PFSK-1 (cell line): ENCODE results near the gene PIK3R3.

Experiments
- POLR2AphosphoS5 ChIP-seq: IDR thresholded peaks from 2 replicates; pipeline ENCODE4 v1.6.1; 2012; ENCODE audit warnings: low read depth, mild to moderate bottlenecking, control low read depth, low read length, moderate library complexity
- REST ChIP-seq, 2 experiments: IDR thresholded peaks; 2 replicates each; pipeline versions ENCODE4 v1.6.1 to v1.8.0; 2011 to 2012; ENCODE audit warnings: low read depth in 2 of 2, low read length in 2 of 2, control low read depth in 1 of 2, inconsistent platforms in 1 of 2, mild to moderate bottlenecking in 1 of 2, moderate library complexity in 1 of 2; ENCODE audit not compliant: insufficient read depth in 1 of 2
- SIN3A ChIP-seq: IDR thresholded peaks from 2 replicates; pipeline ENCODE4 v1.6.1; 2012; ENCODE audit warnings: mild to moderate bottlenecking, low read length, moderate library complexity, borderline replicate concordance; ENCODE audit not compliant: insufficient read depth
- TAF1 ChIP-seq: IDR thresholded peaks from 2 replicates; pipeline ENCODE4 v1.6.1; 2012; ENCODE audit warnings: low read length, control low read depth, borderline replicate concordance; ENCODE audit not compliant: insufficient read depth

- no peak for TF ChIP-seq SIN3A
- TF ChIP-seq TAF1, result no peak
- TF ChIP-seq REST (IDR thresholded peaks at IDR 0.05; ENCODE audit: insufficient read depth in 1 of 2, low read depth in 2 of 2, low read length in 2 of 2), result no peak
- TF ChIP-seq POLR2AphosphoS5, result no peak
Measured at GRCh38 chr1:46171871-46172270, 39.4 kb upstream of the PIK3R3 start.
